LHCN-M2 (cell line): ENCODE measurements around the gene SUMO4. TPM values are rescaled to one million over a fixed set of nuclear protein-coding genes. Genes with fewer than 3 reads are reported as not detected.

Source experiments
- DNase-seq: peaks from one replicate; pipeline ENCODE4 v3.0.0-alpha.2; 2012; ENCODE audit warnings: low read depth
- total RNA-seq: library from RNA; depleted of rRNA; stranded (reverse); fragments of >200 nt; gene quantifications from 2 replicates; pipeline ENCODE4 v1.2.3, GENCODE V29; 2014

The SUMO4 gene
- total RNA-seq, 1 experiment from 2014 or later, result 0.34 TPM

DNA sequence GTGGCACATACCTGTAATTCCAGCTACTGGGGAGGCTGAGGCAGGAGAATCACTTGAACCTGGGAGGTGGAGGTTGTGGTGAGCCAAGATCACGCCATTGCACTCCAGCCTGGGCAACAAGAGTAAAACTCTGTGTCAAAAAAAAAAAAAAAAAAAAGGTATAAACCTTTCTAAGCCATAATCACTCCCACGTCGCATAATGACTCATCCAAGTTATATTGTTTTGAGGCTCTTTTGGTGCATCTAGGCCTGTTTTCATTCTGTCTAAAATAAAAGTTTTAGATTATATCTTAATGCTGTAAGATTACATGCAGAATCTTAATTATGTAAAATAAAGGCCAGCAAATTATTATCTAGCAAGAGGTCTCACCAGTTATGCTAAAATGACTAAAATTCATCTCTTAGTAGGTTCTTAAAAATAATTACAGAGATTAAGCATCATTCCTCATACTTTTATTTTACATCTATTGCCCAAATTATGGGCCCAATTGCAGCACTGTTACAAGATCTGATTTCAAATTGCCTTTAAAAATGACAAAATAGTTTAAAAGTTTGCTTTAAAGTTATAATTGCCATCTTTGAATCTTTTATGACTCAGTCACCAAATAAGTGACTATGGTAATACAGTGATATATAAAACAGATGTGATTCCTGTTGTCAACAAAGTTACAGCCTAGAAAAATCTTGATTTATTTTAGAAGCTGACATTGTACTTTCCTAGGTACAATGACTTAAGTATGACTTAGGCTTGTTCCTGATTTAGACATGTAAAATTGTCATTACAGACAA, 10.4 kb upstream of the SUMO4 start:
- DNase-seq, result peak; percentile 21

- no peak for DNase-seq
Observed at GRCh38 chr6:149392093-149392492, 8.0 kb upstream of the SUMO4 start.

GRCh38 chr6:149392535-149392934, 7.5 kb upstream of the SUMO4 start:
- no peak for DNase-seq

- peak; percentile 34 for DNase-seq
Observed at GRCh38 chr6:149393002-149393679, 6.9 kb upstream of the SUMO4 start.

- DNase-seq, result no peak
Observed at GRCh38 chr6:149395185-149395584, 4.9 kb upstream of the SUMO4 start.

- DNase-seq, result no peak
Observed at GRCh38 chr6:149397384-149397783, 2.7 kb upstream of the SUMO4 start.

DNA sequence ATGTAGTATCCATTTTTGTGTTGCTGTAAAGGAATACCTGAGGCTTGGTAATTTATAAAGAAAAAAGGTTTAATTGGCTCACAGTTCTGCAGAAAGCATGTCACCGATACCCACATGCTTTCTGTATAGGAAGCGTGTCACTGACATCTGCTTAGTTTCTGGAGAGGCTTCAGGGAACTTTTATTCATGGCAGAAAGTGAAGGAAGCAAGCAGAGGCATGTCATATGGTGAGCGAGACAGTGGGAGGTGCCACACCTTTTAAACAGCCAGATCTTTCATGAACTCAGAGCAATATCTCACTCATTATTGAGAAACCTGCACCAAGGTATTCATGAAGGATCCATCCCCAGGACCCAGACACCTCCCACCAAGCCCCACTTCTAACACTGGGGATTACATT, 3.5 kb downstream of the SUMO4 start:
- DNase-seq, result no peak

GRCh38 chr6:149405823-149406765, 6.0 kb downstream of the SUMO4 start:
- DNase-seq, result peak; percentile 23

GRCh38 chr6:149409617-149410016, 9.6 kb downstream of the SUMO4 start:
- no peak for DNase-seq

GRCh38 chr6:149410557-149410956, 10.5 kb downstream of the SUMO4 start:
- no peak for DNase-seq

- no peak for DNase-seq
Observed at GRCh38 chr6:149414009-149414408, 13.9 kb downstream of the SUMO4 start.

- DNase-seq, result no peak
Observed at GRCh38 chr6:149414821-149415220, 14.8 kb downstream of the SUMO4 start.

GRCh38 chr6:149419696-149420404, 19.8 kb downstream of the SUMO4 start:
- no peak for DNase-seq

DNA sequence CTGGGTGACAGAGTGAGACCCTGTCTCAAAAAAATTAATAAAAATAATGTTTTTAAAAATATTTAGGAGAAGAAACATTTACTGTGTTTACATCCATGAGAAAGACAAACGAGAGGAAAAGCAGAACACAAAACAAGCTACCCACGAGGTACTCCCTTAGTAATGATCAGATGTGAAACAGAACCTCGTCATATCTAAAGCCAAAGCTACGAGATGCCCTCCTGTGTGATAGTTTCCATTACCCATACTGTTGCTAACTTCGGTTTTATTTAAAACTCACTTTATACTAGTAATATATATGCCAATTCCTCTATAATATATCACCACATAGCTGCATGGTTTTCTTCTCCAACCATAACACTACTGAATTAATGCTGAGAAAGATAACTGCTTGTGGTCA, 21.1 kb downstream of the SUMO4 start:
- DNase-seq, result no peak

- no peak for DNase-seq
Observed at GRCh38 chr6:149422581-149422980, 22.5 kb downstream of the SUMO4 start.

GRCh38 chr6:149423964-149424440, 23.9 kb downstream of the SUMO4 start:
- no peak for DNase-seq

DNA sequence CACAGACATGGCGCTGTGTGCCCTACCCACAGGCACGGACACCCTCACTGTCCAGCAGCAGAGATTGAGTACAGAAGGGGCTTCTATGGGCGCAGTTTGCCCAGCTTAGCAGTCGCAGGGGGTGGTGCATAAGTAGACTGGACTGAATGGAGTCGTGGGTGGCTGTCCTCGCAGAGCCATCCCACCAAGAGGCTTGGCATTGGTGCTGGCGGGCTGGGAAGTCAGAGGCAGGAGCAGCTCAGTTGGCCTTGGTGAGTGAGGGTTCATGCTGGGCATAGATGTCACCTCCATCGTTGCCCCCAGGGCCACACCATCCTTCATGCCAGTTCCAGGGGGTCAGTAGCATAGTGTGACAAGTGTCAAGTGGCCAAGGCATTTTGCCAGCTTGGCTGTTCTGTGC, 25.2 kb downstream of the SUMO4 start:
- no peak for DNase-seq

GRCh38 chr6:149425754-149426153, 25.7 kb downstream of the SUMO4 start:
- no peak for DNase-seq

DNA sequence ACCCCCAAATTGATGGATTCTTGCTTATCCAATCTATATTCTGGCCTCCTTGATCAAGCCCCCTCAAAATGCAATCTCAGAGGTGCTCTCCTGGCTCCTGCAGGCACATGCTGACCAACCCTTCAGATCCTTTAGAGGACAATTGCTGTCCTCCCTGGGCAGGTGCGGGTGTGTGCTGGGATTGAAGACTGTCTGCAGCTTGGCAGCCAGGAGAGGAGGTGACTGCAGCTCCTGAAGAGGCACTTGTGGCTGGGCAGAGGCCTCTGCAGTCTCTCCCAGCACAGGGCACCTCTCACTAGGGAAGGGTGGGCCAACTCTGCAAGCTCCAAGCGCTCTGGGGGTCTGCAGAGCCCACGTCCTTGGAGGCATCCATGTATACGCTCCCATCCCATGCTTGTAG, 28.5 kb downstream of the SUMO4 start:
- DNase-seq, result no peak

DNA sequence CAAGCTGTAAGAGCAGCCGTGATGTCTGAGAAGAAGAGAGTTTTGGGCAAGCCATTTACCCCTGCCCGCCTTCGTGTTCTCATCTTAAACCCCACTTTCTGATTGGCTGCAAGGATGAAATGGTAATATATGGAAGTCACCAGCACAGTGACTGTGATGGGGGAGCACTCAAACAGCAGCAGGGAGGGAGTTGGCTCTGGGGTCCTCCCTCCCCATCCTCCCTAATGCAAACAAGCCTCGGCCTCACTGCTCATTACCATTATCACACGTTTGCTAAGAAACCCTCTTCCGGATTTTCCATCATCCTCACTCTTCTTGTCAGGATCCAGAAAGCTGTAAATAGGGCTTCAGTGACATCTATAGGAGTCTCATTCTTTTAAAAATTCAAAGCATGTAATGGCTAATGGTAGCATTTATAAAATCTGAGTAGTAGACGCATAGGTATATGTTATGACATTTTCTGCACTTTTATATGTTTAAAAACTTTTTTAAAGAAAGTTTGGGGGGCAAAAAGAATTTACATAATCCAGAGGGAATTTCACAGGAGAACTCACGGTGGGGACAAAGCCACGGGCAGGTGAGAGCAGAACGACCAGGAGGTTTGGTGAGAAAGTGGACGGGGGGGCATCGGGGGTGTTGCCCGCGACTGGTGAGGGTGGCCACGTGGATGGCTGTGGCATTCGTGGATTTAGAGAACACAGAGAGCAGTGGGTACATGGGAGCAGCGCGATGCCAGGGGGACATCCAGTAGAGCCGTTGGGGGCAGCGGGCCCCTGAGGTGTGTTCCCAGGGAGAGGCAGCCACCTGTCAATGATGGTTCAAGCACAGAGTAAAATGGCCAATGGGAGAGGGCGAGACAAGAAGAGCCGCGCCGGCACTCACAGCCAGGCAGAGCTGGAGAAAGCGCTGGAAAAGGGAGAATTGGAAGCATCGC, 29.6 kb downstream of the SUMO4 start:
- DNase-seq, result no peak
